AG09319 (cell line): ENCODE data around the gene IQCK.
"Not testable (repeated sequence)": the region's sequence is repeated elsewhere in the genome, so short reads cannot be mapped to it uniquely, and the experiment has no call there.

ENCODE experiments used
- DNase-seq: peaks from one replicate; pipeline ENCODE4 v3.0.0-alpha.2; 2010; ENCODE audit warnings: low read depth; ENCODE audit errors: extremely low read depth
- TF ChIP-seq, protein P1 (sequence below): IDR thresholded peaks from 2 replicates; pipeline ENCODE4 v1.5.1; 2011; ENCODE audit warnings: low read depth, mild to moderate bottlenecking, inconsistent platforms, low read length, moderate library complexity

Gene IQCK, protein sequence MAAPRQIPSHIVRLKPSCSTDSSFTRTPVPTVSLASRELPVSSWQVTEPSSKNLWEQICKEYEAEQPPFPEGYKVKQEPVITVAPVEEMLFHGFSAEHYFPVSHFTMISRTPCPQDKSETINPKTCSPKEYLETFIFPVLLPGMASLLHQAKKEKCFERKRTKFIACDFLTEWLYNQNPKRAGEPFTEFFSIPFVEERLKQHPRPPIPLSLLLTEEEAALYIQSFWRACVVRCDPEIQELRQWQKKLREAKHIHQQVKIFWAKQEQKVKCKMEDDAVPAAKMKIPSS

DNA sequence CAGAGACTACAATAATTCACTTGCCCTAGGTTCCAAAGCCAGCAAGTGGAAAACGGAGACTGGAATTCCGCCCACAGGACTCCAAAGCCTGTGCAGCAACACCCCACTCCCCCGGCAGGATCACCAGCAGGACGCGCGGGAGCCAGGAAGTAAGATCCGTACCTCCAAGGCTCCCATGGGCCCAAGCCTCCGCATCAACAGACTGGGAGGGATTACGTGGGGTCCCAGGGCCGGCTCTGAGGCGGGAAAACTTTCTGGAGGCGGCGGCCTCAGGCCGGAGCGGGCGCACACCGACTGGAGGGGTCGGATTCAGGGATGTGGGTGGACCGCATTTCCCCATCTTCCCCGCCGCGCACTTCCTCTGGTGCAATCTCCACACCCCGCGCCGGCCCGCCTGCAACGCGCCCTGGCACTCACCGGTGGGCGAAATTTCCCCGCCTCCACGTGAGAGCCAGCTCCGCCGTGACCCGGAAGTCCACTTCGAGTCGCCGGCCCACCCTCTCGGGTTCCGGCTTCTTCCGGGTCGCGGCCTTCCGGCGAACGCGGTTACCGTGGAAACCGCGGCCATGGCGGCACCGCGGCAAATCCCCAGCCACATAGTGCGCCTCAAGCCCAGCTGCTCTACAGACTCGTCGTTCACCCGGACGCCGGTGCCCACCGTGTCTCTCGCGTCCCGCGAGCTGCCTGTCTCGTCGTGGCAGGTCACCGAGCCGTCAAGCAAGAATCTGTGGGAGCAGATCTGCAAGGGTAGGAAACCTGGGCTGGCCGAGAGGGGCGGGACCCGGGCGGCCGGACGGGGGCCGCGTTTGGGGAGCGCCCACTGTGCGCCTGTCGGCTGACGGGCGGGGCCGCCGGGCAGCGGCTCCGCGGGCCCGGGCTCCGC, at the start of gene IQCK, which contains the start of gene KNOP1:
IQCK (plus strand) TSS at position 531 of the 883 bp plus-strand sequence; CDS start at position 567, 36 bp downstream.
KNOP1 (minus strand) TSS at position 487 of the 883 bp plus-strand sequence. CDS start 3,192 bp downstream, outside the sequence.
- TF ChIP-seq, protein P1, sequence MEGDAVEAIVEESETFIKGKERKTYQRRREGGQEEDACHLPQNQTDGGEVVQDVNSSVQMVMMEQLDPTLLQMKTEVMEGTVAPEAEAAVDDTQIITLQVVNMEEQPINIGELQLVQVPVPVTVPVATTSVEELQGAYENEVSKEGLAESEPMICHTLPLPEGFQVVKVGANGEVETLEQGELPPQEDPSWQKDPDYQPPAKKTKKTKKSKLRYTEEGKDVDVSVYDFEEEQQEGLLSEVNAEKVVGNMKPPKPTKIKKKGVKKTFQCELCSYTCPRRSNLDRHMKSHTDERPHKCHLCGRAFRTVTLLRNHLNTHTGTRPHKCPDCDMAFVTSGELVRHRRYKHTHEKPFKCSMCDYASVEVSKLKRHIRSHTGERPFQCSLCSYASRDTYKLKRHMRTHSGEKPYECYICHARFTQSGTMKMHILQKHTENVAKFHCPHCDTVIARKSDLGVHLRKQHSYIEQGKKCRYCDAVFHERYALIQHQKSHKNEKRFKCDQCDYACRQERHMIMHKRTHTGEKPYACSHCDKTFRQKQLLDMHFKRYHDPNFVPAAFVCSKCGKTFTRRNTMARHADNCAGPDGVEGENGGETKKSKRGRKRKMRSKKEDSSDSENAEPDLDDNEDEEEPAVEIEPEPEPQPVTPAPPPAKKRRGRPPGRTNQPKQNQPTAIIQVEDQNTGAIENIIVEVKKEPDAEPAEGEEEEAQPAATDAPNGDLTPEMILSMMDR: no peak; the same call in 1 of the 2 replicates
- DNase-seq: peak; percentile 67

DNA sequence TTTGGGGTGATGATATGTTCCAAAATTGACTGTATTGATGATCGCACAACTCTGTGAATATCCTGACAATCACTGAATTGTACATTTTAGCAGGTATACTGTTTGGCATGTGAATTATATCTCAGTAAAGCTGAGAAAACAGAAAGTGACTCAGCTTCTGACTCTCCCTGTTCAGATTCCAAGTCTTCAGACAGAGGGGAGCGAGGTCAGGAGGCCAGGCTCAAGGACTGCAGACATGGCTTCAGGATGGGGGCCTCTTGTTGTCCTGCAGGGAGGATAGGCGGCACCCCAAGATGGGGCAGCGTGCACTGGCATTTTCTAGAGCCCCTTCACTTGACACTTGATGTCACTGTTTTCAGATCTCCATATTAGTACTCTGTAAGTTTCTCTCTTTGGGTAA, 45.7 kb upstream of the IQCK start:
- TF ChIP-seq, protein P1: no peak
- no peak for DNase-seq

DNA sequence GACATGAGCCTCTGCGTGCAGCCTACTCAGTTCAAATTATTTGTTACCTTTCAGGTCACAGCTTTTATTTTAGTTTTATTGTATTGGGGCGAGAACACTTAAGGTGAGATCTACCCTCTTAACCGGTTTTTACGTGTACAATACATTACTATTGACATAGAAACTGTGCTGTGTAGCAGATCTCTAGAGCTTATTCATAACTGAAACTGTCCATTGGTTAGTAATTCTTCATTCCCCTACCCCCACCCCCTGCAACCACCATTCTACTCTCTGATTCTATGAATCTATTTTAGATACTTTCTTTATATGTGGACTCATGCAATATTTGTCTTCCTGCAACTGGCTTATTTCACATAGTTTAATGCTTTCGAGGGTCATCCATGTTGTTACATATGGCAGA, 43.6 kb upstream of the IQCK start:
- no peak for DNase-seq
- TF ChIP-seq, protein P1: no peak

DNA sequence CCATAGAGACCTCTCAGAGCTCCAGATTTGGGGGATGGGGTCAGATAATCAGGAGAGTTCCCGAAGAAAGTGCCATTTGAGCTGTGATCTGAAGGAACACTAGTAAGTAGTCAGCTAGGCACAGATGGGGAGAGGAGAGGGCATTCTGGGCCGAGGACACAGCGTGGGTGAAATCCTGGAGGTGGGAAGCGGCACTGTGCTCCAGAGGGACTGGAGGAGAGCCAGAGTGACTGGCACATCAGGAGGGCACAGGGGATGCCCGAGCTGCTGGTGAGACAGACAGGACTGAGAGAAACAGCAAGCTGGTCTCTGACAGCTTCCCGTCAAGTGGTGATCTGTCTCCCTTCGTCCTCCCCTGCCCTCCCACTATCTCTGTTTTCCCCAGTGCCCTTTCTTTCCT, 40.7 kb upstream of the IQCK start:
- TF ChIP-seq, protein P1: no peak

DNA sequence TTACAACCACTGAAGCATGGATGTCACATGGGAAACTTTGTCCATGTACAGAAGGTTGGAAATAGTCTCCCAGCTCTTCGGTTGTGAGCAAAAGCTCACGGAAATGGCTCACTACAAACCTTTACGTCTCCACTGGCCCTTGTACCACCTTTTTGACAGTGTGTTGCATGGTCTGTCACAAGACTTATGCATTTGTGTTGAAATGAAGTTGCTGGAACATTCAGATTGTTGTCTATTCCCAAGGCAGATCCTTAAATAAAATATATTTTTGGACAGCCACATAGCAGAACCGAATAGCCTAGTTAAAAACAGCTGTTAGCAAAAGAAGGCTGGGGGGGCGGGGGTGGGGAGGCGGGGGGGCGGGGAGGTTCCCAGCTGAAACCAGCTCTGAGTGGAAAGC, 39.3 kb upstream of the IQCK start:
- DNase-seq: peak; percentile 30

More for the DNA sequence above, 40.7 kb upstream of the IQCK start:
- DNase-seq: no peak

DNA sequence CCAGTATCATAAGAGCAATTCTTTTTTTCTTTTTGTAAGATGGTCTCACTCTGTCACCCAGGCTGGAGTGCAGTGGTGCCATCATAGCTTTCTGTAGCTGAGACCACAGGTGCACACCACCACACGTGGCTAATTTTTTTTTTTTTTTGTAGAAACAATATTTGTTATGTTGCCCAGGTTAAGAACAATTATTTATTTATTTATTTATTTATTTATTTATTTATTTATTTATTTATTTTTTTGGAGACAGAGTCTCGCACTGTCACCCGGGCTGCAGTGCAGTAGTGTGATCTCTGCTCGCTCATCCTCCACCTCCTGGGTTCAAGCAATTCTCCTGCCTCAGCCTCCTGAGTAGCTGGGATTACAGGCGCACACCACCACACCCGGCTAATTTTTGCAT, 38.8 kb upstream of the IQCK start:
- DNase-seq: not testable (repeated sequence)

More for the DNA sequence above, 39.3 kb upstream of the IQCK start:
- TF ChIP-seq, protein P1: no peak

DNA sequence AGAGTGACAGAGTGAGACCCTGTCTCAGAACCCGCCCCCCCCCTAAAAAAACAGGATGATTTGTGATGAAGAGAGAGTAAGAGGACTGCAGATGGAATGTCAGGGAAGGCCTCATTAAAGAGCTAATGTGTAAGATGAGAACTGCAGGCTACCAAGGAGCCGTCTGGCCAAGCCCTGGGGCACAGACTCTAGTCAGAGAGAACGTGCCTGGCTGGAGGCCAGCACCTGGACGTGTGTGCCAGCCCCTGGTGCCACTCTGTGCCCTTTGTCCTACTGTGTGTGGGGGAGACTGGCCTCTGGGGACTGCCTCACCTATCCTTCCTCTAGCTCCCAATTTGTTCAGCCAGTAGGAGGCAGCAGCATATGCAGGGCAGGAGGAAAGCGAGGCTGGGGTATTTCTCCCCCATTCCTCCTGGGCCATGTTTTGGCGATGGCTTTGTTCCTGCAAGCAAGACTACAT, 37.2 kb upstream of the IQCK start:
- DNase-seq: no peak
- TF ChIP-seq, protein P1: peak; percentile 13
